GM23338 (cell line): Measurements from ENCODE around the gene AVPR2. TPM values are rescaled to one million over a fixed set of nuclear protein-coding genes. Genes with fewer than 3 reads are reported as not detected.

Experiments used
- ATAC-seq: fragments of 200-7000 bp; cut with Tn5 transposase; 3 replicates; pipeline ENCODE4 v1.9.1; 2020
- DNase-seq: peaks from one replicate; pipeline ENCODE4 v3.0.0-alpha.2; 2015; ENCODE audit warnings: low spot score
- H2AFZ ChIP-seq: fragments of 200-600 bp; sonication (generic); 2 replicates; pipeline ENCODE4 v1.8.0; 2016; ENCODE audit warnings: antibody characterized with exemption, mild to moderate bottlenecking, moderate library complexity
- H3F3A ChIP-seq: fragments of 200-600 bp; sonication (generic); replicated peaks from 2 replicates; pipeline ENCODE4 v1.8.0; 2017; ENCODE audit warnings: antibody characterized with exemption, mixed run types, low read depth
- H3K27ac ChIP-seq: fragments of 200-600 bp; sonication (generic); 2 replicates; pipeline ENCODE4 v1.6.1; 2016; ENCODE audit warnings: low read depth
- H3K27me3 ChIP-seq: fragments of 200-600 bp; sonication (generic); 2 replicates; pipeline ENCODE4 v1.8.0; 2016; ENCODE audit warnings: mild to moderate bottlenecking, mixed run types, moderate library complexity; ENCODE audit not compliant: insufficient read depth
- H3K36me3 ChIP-seq: fragments of 200-600 bp; sonication (generic); 2 replicates; pipeline ENCODE4 v1.8.0; 2016; ENCODE audit warnings: mild to moderate bottlenecking; ENCODE audit not compliant: insufficient read depth
- H3K4me1 ChIP-seq: fragments of 200-600 bp; sonication (generic); 2 replicates; pipeline ENCODE4 v1.8.0; 2016; ENCODE audit warnings: mild to moderate bottlenecking, moderate library complexity; ENCODE audit not compliant: insufficient read depth
- H3K4me2 ChIP-seq: fragments of 200-600 bp; sonication (generic); 2 replicates; pipeline ENCODE4 v1.7.1; 2017; ENCODE audit warnings: mixed run types
- H3K4me3 ChIP-seq: fragments of 200-600 bp; sonication (generic); 2 replicates; pipeline ENCODE4 v1.6.1; 2016; ENCODE audit warnings: mixed run types
- H3K79me2 ChIP-seq: fragments of 200-600 bp; sonication (generic); replicated peaks from 2 replicates; pipeline ENCODE4 v1.8.0; 2017; ENCODE audit warnings: mild to moderate bottlenecking; ENCODE audit not compliant: insufficient read depth
- H3K9me2 ChIP-seq: fragments of 200-600 bp; sonication (generic); 2 replicates; pipeline ENCODE4 v1.8.0; 2017; ENCODE audit not compliant: insufficient read depth
- H4K20me1 ChIP-seq: fragments of 200-600 bp; sonication (generic); replicated peaks from 2 replicates; pipeline ENCODE4 v1.8.0; 2017; ENCODE audit warnings: mild to moderate bottlenecking; ENCODE audit not compliant: insufficient read depth
- H3K27ac Mint-ChIP-seq: 2 replicates; pipeline ENCODE4 v1.8.0; 2020; ENCODE audit warnings: inconsistent platforms, mild to moderate bottlenecking, moderate library complexity, mixed read lengths
- H3K27me3 Mint-ChIP-seq: 3 replicates; pipeline ENCODE4 v1.8.0; 2022; ENCODE audit warnings: low read depth, mild to moderate bottlenecking, moderate library complexity, mixed read lengths, inconsistent platforms; ENCODE audit not compliant: insufficient read depth, poor library complexity
- H3K36me3 Mint-ChIP-seq: 3 replicates; pipeline ENCODE4 v1.8.0; 2021; ENCODE audit warnings: low read depth, mild to moderate bottlenecking, inconsistent platforms, moderate library complexity, mixed read lengths
- H3K4me1 Mint-ChIP-seq: 3 replicates; pipeline ENCODE4 v1.8.0; 2020; ENCODE audit warnings: mild to moderate bottlenecking, inconsistent platforms, mixed read lengths
- H3K4me3 Mint-ChIP-seq: 3 replicates; pipeline ENCODE4 v1.8.0; 2021; ENCODE audit warnings: moderate library complexity, mild to moderate bottlenecking, inconsistent platforms, mixed read lengths
- H3K9me3 Mint-ChIP-seq: 3 replicates; pipeline ENCODE4 v1.8.0; 2020; ENCODE audit warnings: moderate library complexity, mild to moderate bottlenecking, inconsistent platforms, mixed read lengths
- CREB1 ChIP-seq: fragments of 250-450 bp; sonication (Bioruptor Pico); IDR thresholded peaks from 2 replicates; pipeline ENCODE4 v1.5.0; 2020; ENCODE audit warnings: low read depth, mild to moderate bottlenecking, moderate library complexity
- EZH2 ChIP-seq: fragments of 200-600 bp; sonication (generic); IDR thresholded peaks from one replicate; pipeline ENCODE4 v1.8.0; 2017; ENCODE audit warnings: antibody characterized with exemption, mild to moderate bottlenecking, low read depth; ENCODE audit not compliant: unreplicated experiment
- EZH2phosphoT487 ChIP-seq: fragments of 200-600 bp; sonication (generic); IDR thresholded peaks from one replicate; pipeline ENCODE4 v1.8.1; 2018; ENCODE audit warnings: antibody characterized with exemption; ENCODE audit not compliant: unreplicated experiment
- JUNB ChIP-seq: IDR thresholded peaks from one replicate; pipeline ENCODE4 v1.6.1; 2016; ENCODE audit warnings: antibody characterized with exemption; ENCODE audit not compliant: unreplicated experiment
- NANOG ChIP-seq: IDR thresholded peaks from 2 replicates; pipeline ENCODE4 v1.6.1; 2016; ENCODE audit warnings: antibody characterized with exemption, borderline replicate concordance
- POLR2AphosphoS5 ChIP-seq: IDR thresholded peaks from 2 replicates; pipeline ENCODE4 v1.6.1; 2016; ENCODE audit warnings: antibody characterized with exemption, low read depth
- STAT1 ChIP-seq: IDR thresholded peaks from one replicate; pipeline ENCODE4 v1.6.1; 2016; ENCODE audit warnings: antibody characterized with exemption; ENCODE audit not compliant: unreplicated experiment
- ZNF114 ChIP-seq: fragments of 250-450 bp; sonication (Bioruptor Pico); IDR thresholded peaks from 2 replicates; pipeline ENCODE4 v1.5.0; 2020; ENCODE audit warnings: mild to moderate bottlenecking, moderate library complexity
- ZNF331 ChIP-seq: fragments of 250-450 bp; sonication (Bioruptor Pico); IDR thresholded peaks from 2 replicates; pipeline ENCODE4 v1.5.0; 2020; ENCODE audit warnings: low read depth, mild to moderate bottlenecking, moderate library complexity
- polyA plus RNA-seq: library from polyadenylated mRNA; unstranded; fragments of >200 nt; fragmentation: Nextera tagmentation; extraction: Ambion mirVana; gene quantifications from 2 replicates; pipeline ENCODE4 v1.2.1, GENCODE V29; 2016
- total RNA-seq: library from RNA; depleted of rRNA; stranded (reverse); fragments of >200 nt; shearing (Covaris generic); gene quantifications from 2 replicates; pipeline ENCODE4 v1.2.3, GENCODE V29; 2014
- TF ChIP-seq, protein P1 (sequence below): IDR thresholded peaks from 2 replicates; pipeline ENCODE4 v1.6.1; 2016; ENCODE audit warnings: antibody characterized with exemption
- TF ChIP-seq, protein P2 (sequence below), 2 experiments: fragments of 200-600 bp in 1 of 2; sonication (generic) in 1 of 2; conservative IDR thresholded peaks; 2 replicates each; pipeline versions ENCODE4 v1.5.1 to v1.6.1; 2016 to 2017; ENCODE audit warnings: antibody characterized with exemption in 2 of 2, low read depth in 2 of 2, mild to moderate bottlenecking in 2 of 2, moderate library complexity in 1 of 2
- TF ChIP-seq, protein P3 (sequence below): IDR thresholded peaks from one replicate; pipeline ENCODE4 v1.6.1; 2018; ENCODE audit warnings: antibody characterized with exemption; ENCODE audit not compliant: unreplicated experiment
- TF ChIP-seq, protein P4 (sequence below): fragments of 250-450 bp; sonication (Bioruptor Pico); IDR thresholded peaks from 2 replicates; pipeline ENCODE4 v1.5.0; 2020; ENCODE audit warnings: mild to moderate bottlenecking, moderate library complexity

Gene AVPR2
- total and polyA plus RNA-seq, 2 experiments from 2014 or later = not detected

DNA sequence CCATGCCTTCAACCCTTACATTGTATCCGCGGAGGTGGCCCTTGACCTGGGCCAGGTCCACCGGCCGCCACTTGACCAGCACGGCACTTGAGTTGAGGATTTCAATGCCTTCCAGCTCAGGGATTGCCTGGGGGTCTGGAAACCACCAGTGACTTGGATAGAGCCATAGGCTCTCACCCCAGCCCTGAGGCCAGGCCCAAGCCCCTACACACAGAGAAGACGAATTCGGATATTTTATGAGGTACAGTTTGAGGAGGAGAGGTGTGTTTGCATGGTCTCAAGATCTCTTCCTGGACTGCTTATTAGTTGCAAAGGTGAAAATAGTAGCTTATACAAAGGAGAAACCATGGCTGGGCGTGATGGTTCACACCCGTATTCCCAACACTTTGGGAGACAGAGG is 38.8 kb upstream of the AVPR2 start:
- Mint-ChIP-seq H3K27ac (0 out of 2 replicates have a peak overlapping the region, but pooled peaks have one; percentile 67), H3K4me3 (no peak overlapping the region), H3K36me3 (peaks cover 18% of the 10 kb centered on the region), H3K9me3 (no peaks in the 10 kb centered on the region), H3K27me3 (peaks cover 3% of the 10 kb centered on the region), H3K4me1 (peaks cover 16% of the 10 kb centered on the region)
- no peak for TF ChIP-seq ZNF114 (CRISPR knock-in tag)
- TF ChIP-seq EZH2 = no peak
- TF ChIP-seq, protein P1, sequence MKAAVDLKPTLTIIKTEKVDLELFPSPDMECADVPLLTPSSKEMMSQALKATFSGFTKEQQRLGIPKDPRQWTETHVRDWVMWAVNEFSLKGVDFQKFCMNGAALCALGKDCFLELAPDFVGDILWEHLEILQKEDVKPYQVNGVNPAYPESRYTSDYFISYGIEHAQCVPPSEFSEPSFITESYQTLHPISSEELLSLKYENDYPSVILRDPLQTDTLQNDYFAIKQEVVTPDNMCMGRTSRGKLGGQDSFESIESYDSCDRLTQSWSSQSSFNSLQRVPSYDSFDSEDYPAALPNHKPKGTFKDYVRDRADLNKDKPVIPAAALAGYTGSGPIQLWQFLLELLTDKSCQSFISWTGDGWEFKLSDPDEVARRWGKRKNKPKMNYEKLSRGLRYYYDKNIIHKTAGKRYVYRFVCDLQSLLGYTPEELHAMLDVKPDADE = no peak
- no peak for TF ChIP-seq ZNF331 (CRISPR knock-in tag)
- no peak for TF ChIP-seq NANOG
- no peak for TF ChIP-seq STAT1
- TF ChIP-seq JUNB = no peak
- no peak for TF ChIP-seq EZH2phosphoT487
- TF ChIP-seq, protein P2, sequence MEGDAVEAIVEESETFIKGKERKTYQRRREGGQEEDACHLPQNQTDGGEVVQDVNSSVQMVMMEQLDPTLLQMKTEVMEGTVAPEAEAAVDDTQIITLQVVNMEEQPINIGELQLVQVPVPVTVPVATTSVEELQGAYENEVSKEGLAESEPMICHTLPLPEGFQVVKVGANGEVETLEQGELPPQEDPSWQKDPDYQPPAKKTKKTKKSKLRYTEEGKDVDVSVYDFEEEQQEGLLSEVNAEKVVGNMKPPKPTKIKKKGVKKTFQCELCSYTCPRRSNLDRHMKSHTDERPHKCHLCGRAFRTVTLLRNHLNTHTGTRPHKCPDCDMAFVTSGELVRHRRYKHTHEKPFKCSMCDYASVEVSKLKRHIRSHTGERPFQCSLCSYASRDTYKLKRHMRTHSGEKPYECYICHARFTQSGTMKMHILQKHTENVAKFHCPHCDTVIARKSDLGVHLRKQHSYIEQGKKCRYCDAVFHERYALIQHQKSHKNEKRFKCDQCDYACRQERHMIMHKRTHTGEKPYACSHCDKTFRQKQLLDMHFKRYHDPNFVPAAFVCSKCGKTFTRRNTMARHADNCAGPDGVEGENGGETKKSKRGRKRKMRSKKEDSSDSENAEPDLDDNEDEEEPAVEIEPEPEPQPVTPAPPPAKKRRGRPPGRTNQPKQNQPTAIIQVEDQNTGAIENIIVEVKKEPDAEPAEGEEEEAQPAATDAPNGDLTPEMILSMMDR (conservative IDR thresholded peaks at IDR 0.05; ENCODE audit: low read depth in 2 of 2) = no peak
- TF ChIP-seq CREB1 = no peak
- TF ChIP-seq, protein P3, sequence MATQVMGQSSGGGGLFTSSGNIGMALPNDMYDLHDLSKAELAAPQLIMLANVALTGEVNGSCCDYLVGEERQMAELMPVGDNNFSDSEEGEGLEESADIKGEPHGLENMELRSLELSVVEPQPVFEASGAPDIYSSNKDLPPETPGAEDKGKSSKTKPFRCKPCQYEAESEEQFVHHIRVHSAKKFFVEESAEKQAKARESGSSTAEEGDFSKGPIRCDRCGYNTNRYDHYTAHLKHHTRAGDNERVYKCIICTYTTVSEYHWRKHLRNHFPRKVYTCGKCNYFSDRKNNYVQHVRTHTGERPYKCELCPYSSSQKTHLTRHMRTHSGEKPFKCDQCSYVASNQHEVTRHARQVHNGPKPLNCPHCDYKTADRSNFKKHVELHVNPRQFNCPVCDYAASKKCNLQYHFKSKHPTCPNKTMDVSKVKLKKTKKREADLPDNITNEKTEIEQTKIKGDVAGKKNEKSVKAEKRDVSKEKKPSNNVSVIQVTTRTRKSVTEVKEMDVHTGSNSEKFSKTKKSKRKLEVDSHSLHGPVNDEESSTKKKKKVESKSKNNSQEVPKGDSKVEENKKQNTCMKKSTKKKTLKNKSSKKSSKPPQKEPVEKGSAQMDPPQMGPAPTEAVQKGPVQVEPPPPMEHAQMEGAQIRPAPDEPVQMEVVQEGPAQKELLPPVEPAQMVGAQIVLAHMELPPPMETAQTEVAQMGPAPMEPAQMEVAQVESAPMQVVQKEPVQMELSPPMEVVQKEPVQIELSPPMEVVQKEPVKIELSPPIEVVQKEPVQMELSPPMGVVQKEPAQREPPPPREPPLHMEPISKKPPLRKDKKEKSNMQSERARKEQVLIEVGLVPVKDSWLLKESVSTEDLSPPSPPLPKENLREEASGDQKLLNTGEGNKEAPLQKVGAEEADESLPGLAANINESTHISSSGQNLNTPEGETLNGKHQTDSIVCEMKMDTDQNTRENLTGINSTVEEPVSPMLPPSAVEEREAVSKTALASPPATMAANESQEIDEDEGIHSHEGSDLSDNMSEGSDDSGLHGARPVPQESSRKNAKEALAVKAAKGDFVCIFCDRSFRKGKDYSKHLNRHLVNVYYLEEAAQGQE = no peak
- TF ChIP-seq, protein P4, sequence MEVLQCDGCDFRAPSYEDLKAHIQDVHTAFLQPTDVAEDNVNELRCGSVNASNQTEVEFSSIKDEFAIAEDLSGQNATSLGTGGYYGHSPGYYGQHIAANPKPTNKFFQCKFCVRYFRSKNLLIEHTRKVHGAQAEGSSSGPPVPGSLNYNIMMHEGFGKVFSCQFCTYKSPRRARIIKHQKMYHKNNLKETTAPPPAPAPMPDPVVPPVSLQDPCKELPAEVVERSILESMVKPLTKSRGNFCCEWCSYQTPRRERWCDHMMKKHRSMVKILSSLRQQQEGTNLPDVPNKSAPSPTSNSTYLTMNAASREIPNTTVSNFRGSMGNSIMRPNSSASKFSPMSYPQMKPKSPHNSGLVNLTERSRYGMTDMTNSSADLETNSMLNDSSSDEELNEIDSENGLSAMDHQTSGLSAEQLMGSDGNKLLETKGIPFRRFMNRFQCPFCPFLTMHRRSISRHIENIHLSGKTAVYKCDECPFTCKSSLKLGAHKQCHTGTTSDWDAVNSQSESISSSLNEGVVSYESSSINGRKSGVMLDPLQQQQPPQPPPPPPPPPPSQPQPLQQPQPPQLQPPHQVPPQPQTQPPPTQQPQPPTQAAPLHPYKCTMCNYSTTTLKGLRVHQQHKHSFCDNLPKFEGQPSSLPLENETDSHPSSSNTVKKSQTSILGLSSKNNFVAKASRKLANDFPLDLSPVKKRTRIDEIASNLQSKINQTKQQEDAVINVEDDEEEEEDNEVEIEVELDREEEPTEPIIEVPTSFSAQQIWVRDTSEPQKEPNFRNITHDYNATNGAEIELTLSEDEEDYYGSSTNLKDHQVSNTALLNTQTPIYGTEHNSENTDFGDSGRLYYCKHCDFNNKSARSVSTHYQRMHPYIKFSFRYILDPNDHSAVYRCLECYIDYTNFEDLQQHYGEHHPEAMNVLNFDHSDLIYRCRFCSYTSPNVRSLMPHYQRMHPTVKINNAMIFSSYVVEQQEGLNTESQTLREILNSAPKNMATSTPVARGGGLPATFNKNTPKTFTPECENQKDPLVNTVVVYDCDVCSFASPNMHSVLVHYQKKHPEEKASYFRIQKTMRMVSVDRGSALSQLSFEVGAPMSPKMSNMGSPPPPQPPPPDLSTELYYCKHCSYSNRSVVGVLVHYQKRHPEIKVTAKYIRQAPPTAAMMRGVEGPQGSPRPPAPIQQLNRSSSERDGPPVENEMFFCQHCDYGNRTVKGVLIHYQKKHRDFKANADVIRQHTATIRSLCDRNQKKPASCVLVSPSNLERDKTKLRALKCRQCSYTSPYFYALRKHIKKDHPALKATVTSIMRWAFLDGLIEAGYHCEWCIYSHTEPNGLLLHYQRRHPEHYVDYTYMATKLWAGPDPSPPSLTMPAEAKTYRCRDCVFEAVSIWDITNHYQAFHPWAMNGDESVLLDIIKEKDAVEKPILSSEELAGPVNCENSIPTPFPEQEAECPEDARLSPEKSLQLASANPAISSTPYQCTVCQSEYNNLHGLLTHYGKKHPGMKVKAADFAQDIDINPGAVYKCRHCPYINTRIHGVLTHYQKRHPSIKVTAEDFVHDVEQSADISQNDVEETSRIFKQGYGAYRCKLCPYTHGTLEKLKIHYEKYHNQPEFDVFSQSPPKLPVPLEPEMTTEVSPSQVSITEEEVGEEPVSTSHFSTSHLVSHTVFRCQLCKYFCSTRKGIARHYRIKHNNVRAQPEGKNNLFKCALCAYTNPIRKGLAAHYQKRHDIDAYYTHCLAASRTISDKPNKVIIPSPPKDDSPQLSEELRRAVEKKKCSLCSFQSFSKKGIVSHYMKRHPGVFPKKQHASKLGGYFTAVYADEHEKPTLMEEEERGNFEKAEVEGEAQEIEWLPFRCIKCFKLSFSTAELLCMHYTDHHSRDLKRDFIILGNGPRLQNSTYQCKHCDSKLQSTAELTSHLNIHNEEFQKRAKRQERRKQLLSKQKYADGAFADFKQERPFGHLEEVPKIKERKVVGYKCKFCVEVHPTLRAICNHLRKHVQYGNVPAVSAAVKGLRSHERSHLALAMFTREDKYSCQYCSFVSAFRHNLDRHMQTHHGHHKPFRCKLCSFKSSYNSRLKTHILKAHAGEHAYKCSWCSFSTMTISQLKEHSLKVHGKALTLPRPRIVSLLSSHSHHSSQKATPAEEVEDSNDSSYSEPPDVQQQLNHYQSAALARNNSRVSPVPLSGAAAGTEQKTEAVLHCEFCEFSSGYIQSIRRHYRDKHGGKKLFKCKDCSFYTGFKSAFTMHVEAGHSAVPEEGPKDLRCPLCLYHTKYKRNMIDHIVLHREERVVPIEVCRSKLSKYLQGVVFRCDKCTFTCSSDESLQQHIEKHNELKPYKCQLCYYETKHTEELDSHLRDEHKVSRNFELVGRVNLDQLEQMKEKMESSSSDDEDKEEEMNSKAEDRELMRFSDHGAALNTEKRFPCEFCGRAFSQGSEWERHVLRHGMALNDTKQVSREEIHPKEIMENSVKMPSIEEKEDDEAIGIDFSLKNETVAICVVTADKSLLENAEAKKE (CRISPR knock-in tag) = no peak
- no peak for TF ChIP-seq POLR2AphosphoS5
- H3K4me3 ChIP-seq = no peak overlapping the region
- no peaks in the 10 kb centered on the region for H3K79me2 ChIP-seq
- H3K27me3 ChIP-seq = no peaks in the 10 kb centered on the region
- H2AFZ ChIP-seq = no peak overlapping the region
- no peaks in the 10 kb centered on the region for H3K9me2 ChIP-seq
- no peak overlapping the region for H3K27ac ChIP-seq
- no peaks in the 10 kb centered on the region; the same call in 1 of the 2 replicates for H3K4me1 ChIP-seq
- H3K36me3 ChIP-seq = no peaks in the 10 kb centered on the region
- H3K4me2 ChIP-seq = no peak overlapping the region
- no peak for ATAC-seq
- H4K20me1 ChIP-seq = no peaks in the 10 kb centered on the region
- DNase-seq = no peak
- no peaks in the 10 kb centered on the region for H3F3A ChIP-seq
